HG03354 (cell line): ENCODE data around the gene ICA1.
"Not testable (repeated sequence)": the region's sequence is repeated elsewhere in the genome, so short reads cannot be mapped to it uniquely, and the experiment has no call there.

Source experiments
- ATAC-seq: cut with Tn5 transposase; IDR thresholded peaks from one replicate; pipeline ENCODE4 v1.9.1; 2021; ENCODE audit warnings: mild to moderate bottlenecking; ENCODE audit not compliant: unreplicated experiment, poor library complexity, severe bottlenecking

The ICA1 gene

DNA sequence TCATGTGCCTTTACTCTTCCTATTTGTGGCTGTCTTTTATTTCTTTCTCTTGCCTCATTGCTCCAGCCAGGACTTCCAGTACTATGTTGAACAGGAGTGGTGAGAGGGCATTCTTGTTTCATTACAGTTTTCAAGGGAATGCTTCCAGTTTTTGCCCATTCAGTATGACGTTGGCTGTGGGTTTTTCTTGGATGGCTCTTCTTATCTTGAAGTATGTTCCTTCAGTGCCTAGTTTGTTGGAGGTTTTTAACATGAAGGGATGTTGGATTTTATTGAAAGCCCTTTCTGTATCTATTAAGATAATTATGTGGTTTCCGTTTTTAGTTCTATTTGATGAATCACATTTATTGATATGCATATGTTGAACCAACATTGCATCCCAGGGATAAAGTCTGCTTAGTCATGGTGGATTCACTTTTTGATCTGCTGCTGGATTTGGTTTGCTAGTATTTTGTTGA, 196.6 kb downstream of the ICA1 start:
- ATAC-seq: no peak

DNA sequence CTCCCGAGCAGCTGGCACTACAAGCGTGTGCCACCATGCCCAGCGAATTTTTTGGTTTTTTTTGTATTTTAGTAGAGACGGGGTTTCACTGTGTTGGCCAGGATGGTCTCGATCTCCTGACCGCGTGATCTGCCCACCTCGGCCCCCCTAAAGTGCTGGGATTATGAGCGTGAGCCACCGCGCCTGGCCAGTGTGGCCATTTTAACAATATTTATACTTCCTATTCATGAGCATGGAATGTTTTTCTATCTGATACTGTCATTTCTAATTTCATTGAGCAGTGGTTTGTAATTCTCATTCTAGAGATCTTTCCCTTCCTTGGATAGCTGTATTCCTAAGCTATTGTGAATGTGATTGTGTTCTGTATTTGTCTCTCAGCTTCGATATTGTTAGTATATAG, 197.1 kb downstream of the ICA1 start:
- ATAC-seq: no peak

DNA sequence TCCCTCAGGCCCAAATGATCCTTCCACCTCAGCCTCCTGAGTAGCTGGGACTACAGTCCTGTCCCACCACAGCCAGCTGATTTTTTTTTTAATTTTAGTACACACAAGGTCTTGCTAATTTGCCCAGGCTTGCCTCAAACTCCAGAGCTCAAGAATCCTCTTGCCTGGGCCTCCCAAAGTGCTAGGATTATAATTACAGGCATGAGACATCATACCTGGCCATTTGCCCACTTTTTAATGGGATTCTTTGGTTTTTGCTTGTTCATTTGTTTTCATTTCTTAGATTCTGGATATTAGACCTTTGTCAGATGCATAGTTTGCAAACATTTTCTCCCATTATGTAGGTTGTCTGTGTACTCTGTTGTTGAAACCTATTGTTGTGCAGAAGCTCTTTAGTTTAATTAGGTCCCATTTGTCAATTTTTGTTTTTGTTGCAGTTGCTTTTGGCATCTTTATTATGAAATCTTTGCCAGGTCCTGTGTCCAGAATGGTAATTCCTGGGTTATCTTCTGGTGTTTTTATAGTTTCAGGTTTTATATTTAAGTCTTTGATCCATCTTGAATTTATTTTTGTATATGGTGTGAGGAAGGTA, 198.2 kb downstream of the ICA1 start:
- ATAC-seq: no peak

- not testable (repeated sequence) for ATAC-seq
Observed at GRCh38 chr7:8063300-8063699, 198.7 kb downstream of the ICA1 start.
